ENCODE results near the gene ADGRG7. TPM values are rescaled to one million over a fixed set of nuclear protein-coding genes. Genes with fewer than 3 reads are reported as not detected.

The ADGRG7 gene
- total and polyA plus RNA-seq, 2 donors from 2014 or later, result not detected

- intact Hi-C loops (cut with DNase I), result no loop called here
- H3K4me3 ChIP-seq (ENCODE audit: low read length in 3 of 3), result no peak overlapping the region
- FAIRE-seq (no peak), DNase-seq (no peak)
- no peak overlapping the region for H3K27ac ChIP-seq (ENCODE audit: low read depth in 2 of 2, low read length in 2 of 2)
- no peaks in the 10 kb centered on the region for H3K4me1 ChIP-seq (ENCODE audit: control insufficient read depth in 2 of 3, insufficient read depth in 2 of 3, low read depth in 1 of 3, low read length in 3 of 3)
- peaks cover 3 to 16% (median 13%) of the 10 kb centered on the region in 3 donors for H3K36me3 ChIP-seq (ENCODE audit: control insufficient read depth in 2 of 3, insufficient read depth in 3 of 3, low read length in 3 of 3)
- no peak overlapping the region for H3K9ac ChIP-seq (ENCODE audit: low read length in 3 of 3)
- no peak for TF ChIP-seq CTCF (IDR thresholded peaks at IDR 0.05; ENCODE audit: borderline replicate concordance, extremely low read depth, insufficient read depth)
- no peaks in the 10 kb centered on the region for H3K9me3 ChIP-seq (ENCODE audit: control insufficient read depth in 2 of 3, insufficient read depth in 1 of 3, low read length in 3 of 3)
- no peaks in the 10 kb centered on the region for H3K27me3 ChIP-seq (ENCODE audit: control insufficient read depth, insufficient read depth, low read length)
These were observed 109.7 kb downstream of the ADGRG7 start for GRCh38 chr3:100719136-100719535.

GRCh38 chr3:100720426-100720825, 111.0 kb downstream of the ADGRG7 start:
- no peak for TF ChIP-seq CTCF (IDR thresholded peaks at IDR 0.05; ENCODE audit: borderline replicate concordance, extremely low read depth, insufficient read depth)
- Histone ChIP-seq H3K4me3 (ENCODE audit: low read length in 3 of 3) (no peak overlapping the region), H3K27ac (ENCODE audit: low read depth in 2 of 2, low read length in 2 of 2) (no peak overlapping the region), H3K27me3 (ENCODE audit: control insufficient read depth, insufficient read depth, low read length) (no peaks in the 10 kb centered on the region), H3K9ac (ENCODE audit: low read length in 3 of 3) (no peak overlapping the region), H3K4me1 (ENCODE audit: control insufficient read depth in 2 of 3, insufficient read depth in 2 of 3, low read depth in 1 of 3, low read length in 3 of 3) (no peaks in the 10 kb centered on the region), H3K36me3 (ENCODE audit: control insufficient read depth in 2 of 3, insufficient read depth in 3 of 3, low read length in 3 of 3) (peaks cover 0 to 16% (median 11%) of the 10 kb centered on the region in 3 donors), H3K9me3 (ENCODE audit: control insufficient read depth in 2 of 3, insufficient read depth in 1 of 3, low read length in 3 of 3) (no peaks in the 10 kb centered on the region)
- intact Hi-C loops (cut with DNase I), result no loop called here
- no peak for FAIRE-seq
- no peak for DNase-seq

- FAIRE-seq, result no peak
- DNase-seq, result no peak
- no peak overlapping the region for H3K9ac ChIP-seq (ENCODE audit: low read length in 3 of 3)
- no peaks in the 10 kb centered on the region for H3K9me3 ChIP-seq (ENCODE audit: control insufficient read depth in 2 of 3, insufficient read depth in 1 of 3, low read length in 3 of 3)
- H3K36me3 ChIP-seq (ENCODE audit: control insufficient read depth in 2 of 3, insufficient read depth in 3 of 3, low read length in 3 of 3), result peaks cover 0 to 25% (median 13%) of the 10 kb centered on the region in 3 donors
- H3K27ac ChIP-seq (ENCODE audit: low read depth in 2 of 2, low read length in 2 of 2), result no peak overlapping the region
- no peaks in the 10 kb centered on the region for H3K27me3 ChIP-seq (ENCODE audit: control insufficient read depth, insufficient read depth, low read length)
- TF ChIP-seq CTCF (IDR thresholded peaks at IDR 0.05; ENCODE audit: borderline replicate concordance, extremely low read depth, insufficient read depth), result no peak
- no peak overlapping the region for H3K4me3 ChIP-seq (ENCODE audit: low read length in 3 of 3)
- intact Hi-C loops (cut with DNase I), result no loop called here
- H3K4me1 ChIP-seq (ENCODE audit: control insufficient read depth in 2 of 3, insufficient read depth in 2 of 3, low read depth in 1 of 3, low read length in 3 of 3), result peaks cover 0 to 7% (median 0%) of the 10 kb centered on the region in 3 donors
These were observed 116.6 kb downstream of the ADGRG7 start for GRCh38 chr3:100725935-100726513.

- DNase-seq (no peak), FAIRE-seq (no peak)
- Histone ChIP-seq H3K9ac (ENCODE audit: low read length in 3 of 3) (no peak overlapping the region), H3K27ac (ENCODE audit: low read depth in 2 of 2, low read length in 2 of 2) (no peak overlapping the region), H3K4me3 (ENCODE audit: low read length in 3 of 3) (no peak overlapping the region), H3K27me3 (ENCODE audit: control insufficient read depth, insufficient read depth, low read length) (no peaks in the 10 kb centered on the region), H3K9me3 (ENCODE audit: control insufficient read depth in 2 of 3, insufficient read depth in 1 of 3, low read length in 3 of 3) (no peaks in the 10 kb centered on the region), H3K4me1 (ENCODE audit: control insufficient read depth in 2 of 3, insufficient read depth in 2 of 3, low read depth in 1 of 3, low read length in 3 of 3) (peaks cover 0 to 7% (median 0%) of the 10 kb centered on the region in 3 donors), H3K36me3 (ENCODE audit: control insufficient read depth in 2 of 3, insufficient read depth in 3 of 3, low read length in 3 of 3) (peaks cover 0 to 23% (median 8%) of the 10 kb centered on the region in 3 donors)
- intact Hi-C loops (cut with DNase I), result no loop called here
- no peak for TF ChIP-seq CTCF (IDR thresholded peaks at IDR 0.05; ENCODE audit: borderline replicate concordance, extremely low read depth, insufficient read depth)
These were observed 117.3 kb downstream of the ADGRG7 start for GRCh38 chr3:100726706-100727105.
